ENCODE data around the gene TBX19.

GRCh38 chr1:168361252-168361651, 80.6 kb downstream of the TBX19 start:
- TF ChIP-seq EP300 (IDR thresholded peaks at IDR 0.05; ENCODE audit: borderline replicate concordance in 1 of 2, low read depth in 2 of 2, low read length in 2 of 2): no peak
- no peak for TF ChIP-seq EZH2 (IDR thresholded peaks at IDR 0.05; ENCODE audit: low read depth, low read length, severe bottlenecking)
- no peak for TF ChIP-seq SP2 (IDR thresholded peaks at IDR 0.05; ENCODE audit: low read length)
- TF ChIP-seq YY1 (IDR thresholded peaks at IDR 0.05; ENCODE audit: low read depth, low read length): no peak
- TF ChIP-seq POLR2A (IDR thresholded peaks at IDR 0.05; ENCODE audit: control extremely low read depth in 1 of 2, low read depth in 2 of 2, low read length in 2 of 2): no peak
- TF ChIP-seq CTCF (IDR thresholded peaks at IDR 0.05; ENCODE audit: control extremely low read depth in 1 of 3, insufficient read depth in 1 of 3, low read depth in 1 of 3, low read length in 3 of 3): no peak
- TF ChIP-seq RAD21 (IDR thresholded peaks at IDR 0.05 in 1 of 2, conservative IDR thresholded peaks at IDR 0.05 in 1 of 2; ENCODE audit: low read depth in 2 of 2, low read length in 2 of 2): no peak
- TF ChIP-seq ATF3 (IDR thresholded peaks at IDR 0.05; ENCODE audit: insufficient read depth, low read depth, low read length): no peak
- TF ChIP-seq TAF1 (IDR thresholded peaks at IDR 0.05; ENCODE audit: low read depth, low read length): no peak
- TF ChIP-seq KDM5A (IDR thresholded peaks at IDR 0.05; ENCODE audit: low read length): no peak

All from H1 (cell line).